ENCODE data around the gene PTGIR. TPM values are rescaled to one million over a fixed set of nuclear protein-coding genes. Genes with fewer than 3 reads are reported as not detected.
A peak's percentile ranks its signal among the peaks of the same experiment; 100 is the strongest.

PTGIR gene, protein sequence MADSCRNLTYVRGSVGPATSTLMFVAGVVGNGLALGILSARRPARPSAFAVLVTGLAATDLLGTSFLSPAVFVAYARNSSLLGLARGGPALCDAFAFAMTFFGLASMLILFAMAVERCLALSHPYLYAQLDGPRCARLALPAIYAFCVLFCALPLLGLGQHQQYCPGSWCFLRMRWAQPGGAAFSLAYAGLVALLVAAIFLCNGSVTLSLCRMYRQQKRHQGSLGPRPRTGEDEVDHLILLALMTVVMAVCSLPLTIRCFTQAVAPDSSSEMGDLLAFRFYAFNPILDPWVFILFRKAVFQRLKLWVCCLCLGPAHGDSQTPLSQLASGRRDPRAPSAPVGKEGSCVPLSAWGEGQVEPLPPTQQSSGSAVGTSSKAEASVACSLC
- 5.0 to 6.2 TPM (median 5.9 TPM) in 3 replicates for total RNA-seq

DNA sequence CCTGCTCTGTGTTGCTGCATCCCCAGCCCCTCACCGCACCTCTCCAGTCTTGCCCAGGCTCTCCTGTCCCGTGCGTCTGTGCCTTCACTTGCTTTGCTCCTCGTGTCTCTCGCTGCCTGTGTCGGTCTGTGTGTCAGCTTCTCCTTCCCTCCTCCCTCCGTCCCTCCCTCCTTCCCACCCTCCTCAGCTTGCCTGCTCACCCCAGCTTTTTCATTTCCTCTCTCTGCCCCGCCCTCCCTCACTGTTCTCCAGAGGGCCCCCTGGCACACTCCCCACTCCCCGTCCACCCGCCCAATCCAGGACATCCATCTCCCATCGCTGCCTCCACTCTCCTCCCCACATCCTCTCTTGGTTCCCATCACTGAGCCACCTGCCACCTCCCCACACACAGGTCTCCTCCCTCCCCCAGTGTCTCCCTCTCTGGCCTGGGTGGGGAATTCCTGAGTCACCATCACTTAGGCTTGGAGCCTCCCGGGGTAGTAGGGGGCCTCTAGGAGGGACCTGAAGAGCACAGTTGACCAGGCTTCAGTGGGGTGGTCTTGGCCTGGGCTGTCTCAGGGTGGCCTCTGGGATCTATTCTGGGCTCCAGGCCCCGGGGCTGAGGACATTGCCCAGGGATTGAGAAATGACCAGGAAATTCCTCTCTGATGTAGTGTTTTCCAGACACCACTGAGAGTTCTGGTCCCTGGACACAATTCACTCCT, at the start of gene PTGIR:
PTGIR (minus strand) TSS at position 132 of the 704 bp plus-strand sequence. CDS start 864 bp downstream, outside the sequence.
- Mint-ChIP-seq H3K4me1 (peaks cover 41% of the 10 kb centered on the region), H3K36me3 (no peaks in the 10 kb centered on the region), H3K4me3 (peak within 1 kb of the TSS; percentile 48), H3K27me3 (ENCODE audit: low read depth) (no peaks in the 10 kb centered on the region), H3K27ac (peak within 1 kb of the TSS; percentile 84), H3K9me3 (no peaks in the 10 kb centered on the region)
- TF ChIP-seq, protein P1, sequence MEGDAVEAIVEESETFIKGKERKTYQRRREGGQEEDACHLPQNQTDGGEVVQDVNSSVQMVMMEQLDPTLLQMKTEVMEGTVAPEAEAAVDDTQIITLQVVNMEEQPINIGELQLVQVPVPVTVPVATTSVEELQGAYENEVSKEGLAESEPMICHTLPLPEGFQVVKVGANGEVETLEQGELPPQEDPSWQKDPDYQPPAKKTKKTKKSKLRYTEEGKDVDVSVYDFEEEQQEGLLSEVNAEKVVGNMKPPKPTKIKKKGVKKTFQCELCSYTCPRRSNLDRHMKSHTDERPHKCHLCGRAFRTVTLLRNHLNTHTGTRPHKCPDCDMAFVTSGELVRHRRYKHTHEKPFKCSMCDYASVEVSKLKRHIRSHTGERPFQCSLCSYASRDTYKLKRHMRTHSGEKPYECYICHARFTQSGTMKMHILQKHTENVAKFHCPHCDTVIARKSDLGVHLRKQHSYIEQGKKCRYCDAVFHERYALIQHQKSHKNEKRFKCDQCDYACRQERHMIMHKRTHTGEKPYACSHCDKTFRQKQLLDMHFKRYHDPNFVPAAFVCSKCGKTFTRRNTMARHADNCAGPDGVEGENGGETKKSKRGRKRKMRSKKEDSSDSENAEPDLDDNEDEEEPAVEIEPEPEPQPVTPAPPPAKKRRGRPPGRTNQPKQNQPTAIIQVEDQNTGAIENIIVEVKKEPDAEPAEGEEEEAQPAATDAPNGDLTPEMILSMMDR (IDR thresholded peaks at IDR 0.05; ENCODE audit: unreplicated experiment): no peak
- DNase-seq (ENCODE audit: low spot score in 2 of 2, unreplicated experiment in 2 of 2): peak in 1 of 2 experiments; percentile 50

DNA sequence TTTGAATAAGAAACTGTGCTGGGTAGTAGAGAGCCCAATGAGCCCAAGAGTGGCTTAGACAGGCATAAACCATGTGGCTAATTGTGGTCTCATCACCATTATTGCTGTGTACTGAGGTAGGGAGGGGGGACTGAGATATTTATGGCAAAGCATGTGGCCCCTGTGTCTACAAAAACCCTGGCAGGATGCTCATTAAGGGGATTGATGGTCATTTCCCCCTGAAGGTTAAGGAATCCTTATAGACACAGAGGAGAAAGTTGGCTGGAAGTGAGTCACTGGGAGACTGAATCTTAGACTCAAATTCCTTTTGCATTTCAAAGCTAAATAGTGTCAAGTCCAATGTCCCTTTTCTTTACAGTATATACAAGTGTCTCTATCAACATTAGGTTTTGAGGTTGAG, 45.9 kb upstream of the PTGIR start:
- no peak overlapping the region for H3K4me3 Mint-ChIP-seq

DNA sequence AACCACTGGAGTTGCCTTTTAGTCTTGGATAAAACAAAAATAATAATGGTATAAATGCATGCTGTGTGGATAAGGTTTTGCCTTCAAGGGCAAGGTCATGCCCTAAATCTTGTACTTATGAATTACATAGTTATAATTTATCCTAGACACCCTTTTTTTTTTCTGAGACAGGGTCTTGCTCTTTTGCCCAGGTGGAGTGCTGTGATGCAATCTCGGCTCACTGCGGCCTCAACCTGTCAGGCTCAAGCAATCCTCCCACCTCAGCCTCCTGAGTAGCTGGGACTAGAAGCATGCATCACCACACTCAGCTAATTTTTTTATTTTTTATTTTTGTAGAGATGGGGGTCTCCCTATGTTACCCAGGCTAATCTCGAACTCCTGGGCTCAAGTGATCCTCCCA, 43.8 kb upstream of the PTGIR start:
- Mint-ChIP-seq H3K4me1 (no peaks in the 10 kb centered on the region), H3K27ac (no peak overlapping the region), H3K36me3 (peaks cover 3% of the 10 kb centered on the region), H3K27me3 (ENCODE audit: low read depth) (no peaks in the 10 kb centered on the region), H3K9me3 (no peaks in the 10 kb centered on the region), H3K4me3 (no peak overlapping the region)
- TF ChIP-seq, protein P1 (IDR thresholded peaks at IDR 0.05; ENCODE audit: unreplicated experiment): no peak
- no peak for DNase-seq (ENCODE audit: low spot score in 2 of 2, unreplicated experiment in 2 of 2)

More for the DNA sequence above, 45.9 kb upstream of the PTGIR start:
- H3K4me1 Mint-ChIP-seq: no peaks in the 10 kb centered on the region
- H3K9me3 Mint-ChIP-seq: no peaks in the 10 kb centered on the region
- no peak for DNase-seq (ENCODE audit: low spot score in 2 of 2, unreplicated experiment in 2 of 2)
- H3K27ac Mint-ChIP-seq: no peak overlapping the region
- H3K27me3 Mint-ChIP-seq (ENCODE audit: low read depth): no peaks in the 10 kb centered on the region
- TF ChIP-seq, protein P1 (IDR thresholded peaks at IDR 0.05; ENCODE audit: unreplicated experiment): no peak
- peaks cover 17% of the 10 kb centered on the region for H3K36me3 Mint-ChIP-seq

DNA sequence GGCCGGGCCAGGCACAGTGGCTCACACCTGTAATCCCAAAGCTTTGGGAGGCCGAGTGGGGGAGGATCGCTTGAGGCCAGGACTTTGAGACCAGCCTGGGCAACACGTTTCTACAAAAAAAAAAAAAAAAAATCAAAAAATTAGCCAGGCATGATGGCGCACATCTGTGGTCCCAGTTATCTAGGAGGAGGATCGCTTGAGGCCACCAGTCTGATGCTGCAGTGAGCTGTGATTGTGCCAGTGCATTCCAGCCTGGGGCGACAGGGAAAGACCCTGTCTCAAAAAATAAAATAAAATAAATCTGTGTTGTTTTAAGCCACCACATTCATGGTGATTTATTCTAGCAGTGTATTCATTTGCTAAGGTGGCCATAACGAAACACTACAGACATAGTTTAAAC, 40.2 kb upstream of the PTGIR start:
- Mint-ChIP-seq H3K36me3 (no peaks in the 10 kb centered on the region), H3K27ac (no peak overlapping the region), H3K4me1 (peaks cover 8% of the 10 kb centered on the region), H3K4me3 (no peak overlapping the region), H3K27me3 (ENCODE audit: low read depth) (no peaks in the 10 kb centered on the region), H3K9me3 (no peaks in the 10 kb centered on the region)
- TF ChIP-seq, protein P1 (IDR thresholded peaks at IDR 0.05; ENCODE audit: unreplicated experiment): no peak
- no peak for DNase-seq (ENCODE audit: low spot score in 2 of 2, unreplicated experiment in 2 of 2)

DNA sequence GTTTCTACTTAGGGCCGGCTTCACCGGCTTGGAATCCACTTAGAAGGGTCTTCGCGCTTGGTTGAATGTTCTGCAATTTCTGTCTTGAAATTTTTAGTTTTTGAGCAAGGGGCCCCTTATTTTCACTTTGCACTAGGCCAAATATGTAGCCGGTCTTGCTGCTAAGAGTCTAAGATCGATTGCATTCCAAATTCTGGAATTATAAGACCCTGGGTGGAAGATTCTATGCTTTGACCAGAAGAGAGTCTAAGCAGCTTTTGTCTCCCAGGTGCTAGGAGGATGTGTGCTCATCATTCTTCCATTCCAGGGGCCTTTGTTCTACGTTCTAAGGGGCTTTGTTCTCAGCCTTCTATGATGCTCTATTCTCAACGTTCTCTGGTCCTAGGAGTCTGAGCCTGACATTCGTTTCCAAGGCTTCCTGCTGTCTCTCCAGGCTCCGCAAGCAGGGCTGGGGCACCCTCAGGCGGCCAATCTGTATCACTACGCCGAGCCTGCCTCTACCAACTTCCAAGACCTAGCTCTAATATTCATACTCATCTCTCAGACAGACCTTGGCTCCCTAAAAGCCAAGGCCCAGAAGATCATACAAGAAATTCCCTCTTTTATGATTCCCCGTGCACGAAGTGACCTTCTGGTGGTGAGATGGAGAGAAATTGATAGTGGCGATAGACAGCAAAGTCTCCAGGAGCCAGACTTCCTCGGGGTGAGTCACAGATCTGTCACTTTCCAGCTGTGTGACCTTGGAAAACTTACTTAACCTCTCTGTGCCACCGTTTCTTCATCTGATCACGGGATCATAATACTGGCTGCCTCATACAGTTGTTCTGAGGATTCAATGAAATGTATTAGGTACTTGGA, 37.1 kb upstream of the PTGIR start:
- DNase-seq (ENCODE audit: low spot score in 2 of 2, unreplicated experiment in 2 of 2): peak; percentile 65 to 83
- H3K27ac Mint-ChIP-seq: peak overlapping the region; percentile 88
- TF ChIP-seq, protein P1 (IDR thresholded peaks at IDR 0.05; ENCODE audit: unreplicated experiment): peak; percentile 56
- H3K4me3 Mint-ChIP-seq: peak overlapping the region; percentile 81
- no peaks in the 10 kb centered on the region for H3K9me3 Mint-ChIP-seq
- peaks cover 2% of the 10 kb centered on the region for H3K27me3 Mint-ChIP-seq (ENCODE audit: low read depth)
- no peaks in the 10 kb centered on the region for H3K36me3 Mint-ChIP-seq
- peaks cover 18% of the 10 kb centered on the region for H3K4me1 Mint-ChIP-seq
